WTC11 (cell line): ENCODE results near the gene HPCAL1.

ENCODE experiments used
- TF ChIP-seq, protein P1 (sequence below): fragments of 200-600 bp; IDR thresholded peaks from 2 replicates; pipeline ENCODE4 v1.8.0; 2022; ENCODE audit warnings: antibody characterized with exemption
- TF ChIP-seq, protein P2 (sequence below): sonication (generic); formaldehyde crosslinking; conservative IDR thresholded peaks from 2 replicates; pipeline ENCODE4 v1.8.1; 2022; ENCODE audit warnings: mild to moderate bottlenecking, missing genetic modification reagents

DNA sequence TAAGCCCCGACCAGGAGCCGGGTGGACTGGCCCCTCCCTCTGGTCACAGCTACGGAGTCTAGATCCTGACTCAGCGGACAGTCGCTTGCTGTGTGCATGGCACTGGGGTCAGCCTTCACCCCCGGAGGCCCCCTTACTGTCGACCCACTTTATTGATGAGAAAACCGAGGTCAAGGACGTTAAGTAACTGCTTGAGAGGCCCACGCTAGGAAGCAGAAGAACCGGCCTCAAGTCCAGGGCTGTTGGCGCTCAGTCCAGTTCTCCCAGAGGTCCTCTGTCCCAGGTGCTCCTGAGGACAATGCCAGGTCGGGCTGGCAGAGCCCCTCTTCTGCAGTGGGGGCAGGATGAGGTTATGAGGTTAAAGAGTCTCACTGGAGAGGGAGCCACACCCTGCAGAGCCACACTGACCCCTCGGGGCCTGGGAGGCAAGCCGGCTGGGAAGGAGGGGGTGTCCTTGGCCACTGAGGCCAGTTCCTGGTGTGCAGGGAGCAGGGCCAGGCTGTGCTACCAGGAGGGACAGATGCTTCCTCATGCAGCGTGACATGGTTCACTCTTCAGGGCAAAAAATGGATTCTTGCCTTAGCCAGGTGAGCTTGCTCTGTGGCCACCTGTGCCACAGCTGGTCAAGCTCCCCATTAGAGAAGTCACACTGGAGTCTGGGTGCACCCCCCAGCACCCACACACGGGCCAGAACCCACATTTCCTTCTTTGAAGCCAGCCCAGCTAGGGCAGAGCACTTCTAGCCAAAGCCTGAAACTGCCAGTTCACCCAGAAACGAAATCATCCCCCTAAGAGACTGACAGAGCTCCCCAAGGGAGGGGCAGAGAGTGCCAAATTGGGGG, 47.3 kb upstream of the HPCAL1 start:
- TF ChIP-seq, protein P1, sequence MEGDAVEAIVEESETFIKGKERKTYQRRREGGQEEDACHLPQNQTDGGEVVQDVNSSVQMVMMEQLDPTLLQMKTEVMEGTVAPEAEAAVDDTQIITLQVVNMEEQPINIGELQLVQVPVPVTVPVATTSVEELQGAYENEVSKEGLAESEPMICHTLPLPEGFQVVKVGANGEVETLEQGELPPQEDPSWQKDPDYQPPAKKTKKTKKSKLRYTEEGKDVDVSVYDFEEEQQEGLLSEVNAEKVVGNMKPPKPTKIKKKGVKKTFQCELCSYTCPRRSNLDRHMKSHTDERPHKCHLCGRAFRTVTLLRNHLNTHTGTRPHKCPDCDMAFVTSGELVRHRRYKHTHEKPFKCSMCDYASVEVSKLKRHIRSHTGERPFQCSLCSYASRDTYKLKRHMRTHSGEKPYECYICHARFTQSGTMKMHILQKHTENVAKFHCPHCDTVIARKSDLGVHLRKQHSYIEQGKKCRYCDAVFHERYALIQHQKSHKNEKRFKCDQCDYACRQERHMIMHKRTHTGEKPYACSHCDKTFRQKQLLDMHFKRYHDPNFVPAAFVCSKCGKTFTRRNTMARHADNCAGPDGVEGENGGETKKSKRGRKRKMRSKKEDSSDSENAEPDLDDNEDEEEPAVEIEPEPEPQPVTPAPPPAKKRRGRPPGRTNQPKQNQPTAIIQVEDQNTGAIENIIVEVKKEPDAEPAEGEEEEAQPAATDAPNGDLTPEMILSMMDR: no peak
- TF ChIP-seq, protein P2, sequence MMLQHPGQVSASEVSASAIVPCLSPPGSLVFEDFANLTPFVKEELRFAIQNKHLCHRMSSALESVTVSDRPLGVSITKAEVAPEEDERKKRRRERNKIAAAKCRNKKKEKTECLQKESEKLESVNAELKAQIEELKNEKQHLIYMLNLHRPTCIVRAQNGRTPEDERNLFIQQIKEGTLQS (CRISPR knock-in tag): no peak
